Psoas muscle (tissue), 8 donors: ENCODE measurements around the gene CDK11B. TPM values are rescaled to one million over a fixed set of nuclear protein-coding genes. Genes with fewer than 3 reads are reported as not detected.
"Not testable (repeated sequence)": the region's sequence is repeated elsewhere in the genome, so short reads cannot be mapped to it uniquely, and the experiment has no call there.

Experiments
- ATAC-seq, 4 donors: fragments of 200-7000 bp; cut with Tn5 transposase; one replicate each; pipeline ENCODE4 v1.9.1; 2020; ENCODE audit warnings: moderate library complexity in 3 of 4, mild to moderate bottlenecking in 2 of 4
- DNase-seq, 2 donors: peaks; one replicate each; pipeline ENCODE4 v3.0.0-alpha.2; 2020
- H3K27ac ChIP-seq: fragments of 200-600 bp; one replicate; pipeline ENCODE4 v1.8.0; 2022
- H3K27me3 ChIP-seq, 3 donors: fragments of 200-600 bp in 1 of 3; one replicate each; pipeline versions ENCODE4 v1.6.1 to v1.8.0; 2013 to 2022; ENCODE audit warnings: low read length in 2 of 3, mild to moderate bottlenecking in 2 of 3, moderate library complexity in 1 of 3; ENCODE audit not compliant: insufficient read depth in 3 of 3
- H3K36me3 ChIP-seq, 2 donors: fragments of 200-600 bp in 1 of 2; one replicate each; pipeline versions ENCODE4 v1.6.1 to v1.8.0; 2013 to 2022; ENCODE audit warnings: low read depth in 1 of 2, mild to moderate bottlenecking in 1 of 2, moderate library complexity in 1 of 2; ENCODE audit not compliant: insufficient read depth in 1 of 2
- H3K4me1 ChIP-seq: fragments of 200-600 bp; one replicate; pipeline ENCODE4 v1.8.0; 2022
- H3K4me3 ChIP-seq: fragments of 200-600 bp; one replicate; pipeline ENCODE4 v1.8.0; 2022; ENCODE audit warnings: mild to moderate bottlenecking
- H3K9me3 ChIP-seq: fragments of 200-600 bp; one replicate; pipeline ENCODE4 v1.8.0; 2022
- CTCF ChIP-seq: fragments of 200-600 bp; IDR thresholded peaks from one replicate; pipeline ENCODE4 v1.8.0; 2022; ENCODE audit warnings: antibody characterized with exemption
- WGBS, 3 donors: extraction: QIAGEN DNeasy Blood & Tissue Kit; methylation state at CpG; one replicate each; pipeline versions ENCODE4 v1.1.6 to v1.1.7; 2013; 5-methylcytosine and 5-hydroxymethylcytosine counted together
- intact Hi-C, 2 donors: fragments of 100-400 bp; cut with DNase I; formaldehyde crosslinking; loops; one replicate each; pipeline versions ENCODE4 v1.11.0 to v1.14.2; 2022
- polyA plus RNA-seq, 3 donors: library from polyadenylated mRNA; stranded (reverse); fragments of 200-250 nt; gene quantifications; one replicate each; pipeline ENCODE4 v1.2.3, GENCODE V29; 2013
- total RNA-seq, 4 donors: library from RNA; stranded (reverse); fragmentation: NEBNext Ultra II Directional in 2 of 4; extraction: Animal tissue kit (Norgen Biotek cat#: 25700) in 2 of 4; gene quantifications; one replicate each; pipeline versions ENCODE4 v1.2.1 to v1.2.4, GENCODE V29; 2021 to 2023
- donor health status: healthy with polysubstance abuse.
- donor health status: DM: no; HTN: no; CAD: no; lungs with moderate emphysema.
- donor health status: Bipolar disorder and iron deficiency.
- donor health status: healthy.
- donor health status: DM: yes; HTN: yes; CAD: no.
- donor health status: DM: no; HTN: no; CAD: no.
- donor health status: DM: no; HTN: no; CAD: no.
- donor health status: DM: yes; HTN: yes; CAD: no.

The CDK11B gene
- total and polyA plus RNA-seq, 7 donors: 30.6 to 72.8 (median 42.1) TPM

- no peak for ATAC-seq
- Histone ChIP-seq H3K36me3 (peaks cover 2 to 64% of the 10 kb centered on the region in 2 donors), H3K27me3 (no peaks in the 10 kb centered on the region), H3K4me3 (no peak overlapping the region), H3K27ac (no peak overlapping the region), H3K4me1 (peaks cover 11% of the 10 kb centered on the region), H3K9me3 (no peaks in the 10 kb centered on the region)
- intact Hi-C loops: no loop called here
- 89 to 95% (median 93%) methylated on average over 13 to 15 of the region's 15 CpGs for WGBS, 3 donors
- peak in 1 of 2 donors; percentile 51 for DNase-seq
- no peak for TF ChIP-seq CTCF
These were observed 7.7 kb upstream of the CDK11B start for GRCh38 chr1:1666526-1666925.

GRCh38 chr1:1665815-1666251 lies 7.0 kb upstream of the CDK11B start:
- Histone ChIP-seq H3K4me3 (no peak overlapping the region), H3K27me3 (no peaks in the 10 kb centered on the region), H3K27ac (no peak overlapping the region), H3K4me1 (peaks cover 12% of the 10 kb centered on the region), H3K9me3 (no peaks in the 10 kb centered on the region), H3K36me3 (peaks cover 2 to 57% of the 10 kb centered on the region in 2 donors)
- TF ChIP-seq CTCF: peak; percentile 33
- DNase-seq (no peak), ATAC-seq (peak in 1 of 4 donors; percentile 44)
- intact Hi-C loops: loop anchor here in 1 of 2 donors (1.0 kb wide), 1 partner anchor 63 kb away; no protein-coding TSS in a partner anchor
- 75 to 82% (median 77%) methylated on average over 25 of the region's 25 CpGs for WGBS, 3 donors

- no peak for TF ChIP-seq CTCF
- H3K27me3 ChIP-seq: no peaks in the 10 kb centered on the region
- no peak for ATAC-seq
- H3K9me3 ChIP-seq: no peaks in the 10 kb centered on the region
- no peak overlapping the region for H3K27ac ChIP-seq
- H3K4me3 ChIP-seq: no peak overlapping the region
- intact Hi-C loops: loop anchor here in 1 of 2 donors (1.0 kb wide), 1 partner anchor 64 kb away; no protein-coding TSS in a partner anchor
- DNase-seq: no peak
- WGBS, 3 donors: 81 to 92% (median 86%) methylated on average over 26 to 27 of the region's 27 CpGs
- peaks cover 2 to 52% of the 10 kb centered on the region in 2 donors for H3K36me3 ChIP-seq
- H3K4me1 ChIP-seq: peaks cover 15% of the 10 kb centered on the region
These were observed 6.4 kb upstream of the CDK11B start for GRCh38 chr1:1664941-1665814.

- H3K4me3 ChIP-seq, ATAC-seq, DNase-seq, intact Hi-C loops, H3K9me3 ChIP-seq, H3K27me3 ChIP-seq, H3K27ac ChIP-seq: not testable (repeated sequence)
- WGBS, 3 donors: 83 to 100% (median 83%) methylated on average over 1 to 6 of the region's 11 CpGs
- Histone ChIP-seq H3K4me1 (peaks cover 15% of the 10 kb centered on the region), H3K36me3 (peaks cover 2 to 44% of the 10 kb centered on the region in 2 donors)
These were observed 5.5 kb upstream of the CDK11B start for GRCh38 chr1:1664318-1664717.

GRCh38 chr1:1662830-1663560 lies 4.2 kb upstream of the CDK11B start:
- H3K27me3 ChIP-seq, DNase-seq, ATAC-seq, H3K4me3 ChIP-seq, intact Hi-C loops, H3K9me3 ChIP-seq: not testable (repeated sequence)
- peaks cover 2 to 31% of the 10 kb centered on the region in 2 donors for H3K36me3 ChIP-seq
- H3K27ac ChIP-seq: peak overlapping the region; percentile 76
- H3K4me1 ChIP-seq: peaks cover 15% of the 10 kb centered on the region
- WGBS, 3 donors: 70 to 76% (median 76%) methylated on average over 15 of the region's 15 CpGs

GRCh38 chr1:1662392-1662791 lies 3.6 kb upstream of the CDK11B start:
- 45 to 83% (median 46%) methylated on average over 8 to 9 of the region's 9 CpGs for WGBS, 3 donors
- DNase-seq, ATAC-seq, H3K9me3 ChIP-seq, H3K4me3 ChIP-seq, intact Hi-C loops, H3K27me3 ChIP-seq: not testable (repeated sequence)
- H3K4me1 ChIP-seq: peaks cover 15% of the 10 kb centered on the region
- peaks cover 2 to 26% of the 10 kb centered on the region in 2 donors for H3K36me3 ChIP-seq
- H3K27ac ChIP-seq: peak overlapping the region; percentile 76

GRCh38 chr1:1648265-1648664 lies 10.5 kb downstream of the CDK11B start:
- H3K4me1 ChIP-seq, H3K27me3 ChIP-seq, H3K4me3 ChIP-seq, ATAC-seq, H3K9me3 ChIP-seq, intact Hi-C loops, H3K27ac ChIP-seq: not testable (repeated sequence)
- 84 to 90% (median 89%) methylated on average over 11 of the region's 11 CpGs for WGBS, 3 donors
- DNase-seq: peak in 1 of 2 donors; percentile 21
- H3K36me3 ChIP-seq: peaks cover 0 to 76% of the 10 kb centered on the region in 2 donors
